Fibroblast of lung (primary cell): ENCODE results near the gene DLG5.

Experiments
- CTCF ChIP-seq, 2 donors: IDR thresholded peaks in 1 of 2; conservative IDR thresholded peaks in 1 of 2; 1 replicate in 1 of 2; 2 replicates in 1 of 2; pipeline ENCODE4 v1.5.1; 2011 to 2012; ENCODE audit warnings: low read length in 2 of 2, control low read depth in 1 of 2, inconsistent platforms in 1 of 2, low read depth in 1 of 2, mild to moderate bottlenecking in 1 of 2
- EZH2 ChIP-seq: IDR thresholded peaks from 2 replicates; pipeline ENCODE4 v1.5.1; 2012; ENCODE audit warnings: low read length, control low read depth, mild to moderate bottlenecking; ENCODE audit errors: missing control alignments

DNA sequence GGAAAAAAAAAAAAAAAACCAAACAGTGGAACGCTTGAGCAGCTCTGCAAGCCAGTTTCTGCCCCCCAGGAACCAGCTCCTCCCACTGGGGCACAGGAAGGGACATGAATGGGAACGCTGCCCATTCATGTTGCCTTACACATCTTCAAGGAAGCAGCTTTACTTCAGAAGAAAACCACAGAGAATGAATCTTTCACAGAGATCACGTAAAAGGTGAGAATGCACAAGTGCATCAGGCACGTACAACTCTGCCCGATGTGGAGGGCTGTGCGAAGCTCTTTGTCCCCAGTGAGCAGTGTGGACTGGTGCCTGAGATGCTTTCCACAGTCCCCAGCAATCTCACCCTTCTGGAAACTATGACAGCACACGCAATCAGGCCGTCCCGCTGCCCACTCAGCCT lies 106.2 kb downstream of the DLG5 start:
- TF ChIP-seq CTCF (conservative IDR thresholded peaks at IDR 0.05 in 1 of 2, IDR thresholded peaks at IDR 0.05 in 1 of 2; ENCODE audit: low read depth in 1 of 2, low read length in 2 of 2) (no peak), EZH2 (no peak)
